ENCODE results near the gene CTTN. TPM values are rescaled to one million over a fixed set of nuclear protein-coding genes. Genes with fewer than 3 reads are reported as not detected.

The CTTN gene
- total and polyA plus RNA-seq, 2 of the 8 experiments (the other 6 are each of a cell fraction or from before 2014, with no cell fraction given): 84.6 to 216 TPM

DNA sequence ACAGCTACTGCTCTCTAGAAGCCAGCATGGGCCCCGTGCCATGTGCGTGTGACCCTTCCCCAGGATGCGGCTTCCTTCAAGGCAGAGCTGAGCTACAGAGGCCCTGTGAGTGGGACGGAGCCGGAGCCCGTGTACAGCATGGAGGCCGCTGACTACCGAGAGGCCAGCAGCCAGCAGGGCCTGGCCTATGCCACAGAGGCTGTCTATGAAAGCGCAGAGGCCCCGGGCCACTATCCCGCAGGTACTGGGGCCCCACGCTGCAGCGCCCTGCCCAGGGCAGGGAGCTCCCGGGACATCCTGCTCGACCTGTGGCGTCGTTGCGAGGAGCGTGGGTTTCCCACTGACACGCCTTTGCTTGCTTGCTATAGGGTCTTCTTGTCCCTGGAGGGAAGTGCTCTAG is 34.7 kb downstream of the CTTN start:
- Histone ChIP-seq H2BK5ac (ENCODE audit: low read depth, low read length) (no peak overlapping the region), H3K27ac (ENCODE audit: low read depth, low read length) (no peak overlapping the region), H2BK15ac (ENCODE audit: low read length) (no peak overlapping the region), H3K36me3 (ENCODE audit: control insufficient read depth in 2 of 4, insufficient read depth in 4 of 4, low read length in 3 of 4) (peaks cover 27 to 87% (median 77%) of the 10 kb centered on the region in 4 experiments), H2AFZ (ENCODE audit: low read length) (no peak overlapping the region), H2BK12ac (ENCODE audit: low read depth, low read length) (no peak overlapping the region), H2BK120ac (replicated peaks; ENCODE audit: low read depth, low read length) (no peak overlapping the region), H3K56ac (replicated peaks; ENCODE audit: insufficient read length, low read depth, low read length) (no peak overlapping the region), H3K18ac (ENCODE audit: extremely low read depth, low read length) (no peak overlapping the region), H3K27me3 (replicated peaks in 1 of 4; ENCODE audit: control insufficient read depth in 3 of 4, extremely low read depth in 1 of 4, insufficient read depth in 3 of 4, low read length in 3 of 4) (no peaks in the 10 kb centered on the region), H4K91ac (replicated peaks; ENCODE audit: insufficient read length, low read length) (no peak overlapping the region), H3K9ac (replicated peaks in 1 of 4; ENCODE audit: extremely low read depth in 1 of 4, low read depth in 3 of 4, low read length in 3 of 4) (no peak overlapping the region), H3K4me2 (ENCODE audit: insufficient read depth in 1 of 2, low read depth in 2 of 2, low read length in 2 of 2) (no peak overlapping the region), H3K4me3 (ENCODE audit: extremely low read depth in 1 of 4, insufficient read depth in 2 of 4, low read depth in 3 of 4, low read length in 4 of 4) (no peak overlapping the region), H3K79me2 (ENCODE audit: control insufficient read depth in 1 of 2, insufficient read depth in 2 of 2, low read length in 2 of 2) (no peaks in the 10 kb centered on the region), H3K23me2 (ENCODE audit: low read depth, low read length) (no peaks in the 10 kb centered on the region), H3K14ac (ENCODE audit: insufficient read length) (no peak overlapping the region), H3K23ac (ENCODE audit: insufficient read length) (no peak overlapping the region), H3K4me1 (replicated peaks in 1 of 4; ENCODE audit: control insufficient read depth in 3 of 4, insufficient read depth in 4 of 4, low read length in 3 of 4) (peaks cover 0 to 3% (median 0%) of the 10 kb centered on the region in 4 experiments; a peak in 1 of 7 replicates), H2BK20ac (ENCODE audit: low read length) (no peak overlapping the region), H3K9me3 (ENCODE audit: insufficient read depth in 2 of 2, low read depth in 1 of 2, low read length in 1 of 2) (no peaks in the 10 kb centered on the region), H4K5ac (ENCODE audit: insufficient read length, low read depth, low read length) (no peak overlapping the region), H3K79me1 (ENCODE audit: low read depth, low read length) (no peaks in the 10 kb centered on the region), H4K8ac (ENCODE audit: extremely low read depth, insufficient read depth, low read length) (no peak overlapping the region), H4K20me1 (replicated peaks in 1 of 2; ENCODE audit: control insufficient read depth in 1 of 2, insufficient read depth in 2 of 2, low read length in 2 of 2) (peaks cover 12 to 32% of the 10 kb centered on the region in 2 experiments), H3K4ac (replicated peaks; ENCODE audit: insufficient read length, low read depth, low read length) (no peak overlapping the region), H2AK5ac (ENCODE audit: low read depth, low read length) (no peak overlapping the region)
- ChIA-PET POLR2A (ENCODE audit: partially characterized antibody) (interaction anchor here (0.9 to 1.3 kb wide), 2 partner anchors 9 to 33 kb away, joined by 3 read pairs; no protein-coding TSS in a partner anchor), CTCF (ENCODE audit: partially characterized antibody) (interaction anchor here (0.7 kb wide), 1 partner anchor 48 kb away, joined by 3 read pairs; no protein-coding TSS in a partner anchor)
- WGBS, 2 experiments (ENCODE audit: extremely low coverage in 1 of 2, insufficient coverage in 1 of 2, insufficient read length in 1 of 2, insufficient replicate concordance in 2 of 2, low coverage in 1 of 2, low lambda C conversion rate in 2 of 2, missing lambda C conversion rate in 1 of 2): 94% methylated on average over 20 of the region's 20 CpGs; no CpG with 5 or more reads in 1 of the 2 experiments
- TF ChIP-seq PHF8 (conservative IDR thresholded peaks at IDR 0.05; ENCODE audit: low read depth, low read length) (no peak), YY1 (IDR thresholded peaks at IDR 0.05; ENCODE audit: low read depth, low read length) (no peak), SP1 (IDR thresholded peaks at IDR 0.05; ENCODE audit: low read depth, low read length) (no peak), SP2 (IDR thresholded peaks at IDR 0.05; ENCODE audit: low read length) (no peak), SRF (IDR thresholded peaks at IDR 0.05; ENCODE audit: low read depth, low read length) (no peak), JUN (IDR thresholded peaks at IDR 0.05; ENCODE audit: low read depth, low read length) (no peak), CBX5 (IDR thresholded peaks at IDR 0.05; ENCODE audit: low read depth, low read length) (no peak), SUZ12 (IDR thresholded peaks at IDR 0.05; ENCODE audit: low read length) (no peak), SIX5 (IDR thresholded peaks at IDR 0.05; ENCODE audit: low read depth, low read length) (no peak), RFX5 (IDR thresholded peaks at IDR 0.05; ENCODE audit: borderline replicate concordance, low read depth, low read length) (no peak), BACH1 (IDR thresholded peaks at IDR 0.05; ENCODE audit: low read length) (no peak)
- TF ChIP-seq, protein P1, sequence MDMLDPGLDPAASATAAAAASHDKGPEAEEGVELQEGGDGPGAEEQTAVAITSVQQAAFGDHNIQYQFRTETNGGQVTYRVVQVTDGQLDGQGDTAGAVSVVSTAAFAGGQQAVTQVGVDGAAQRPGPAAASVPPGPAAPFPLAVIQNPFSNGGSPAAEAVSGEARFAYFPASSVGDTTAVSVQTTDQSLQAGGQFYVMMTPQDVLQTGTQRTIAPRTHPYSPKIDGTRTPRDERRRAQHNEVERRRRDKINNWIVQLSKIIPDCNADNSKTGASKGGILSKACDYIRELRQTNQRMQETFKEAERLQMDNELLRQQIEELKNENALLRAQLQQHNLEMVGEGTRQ (IDR thresholded peaks at IDR 0.05; ENCODE audit: low read length): no peak
- FAIRE-seq (no peak), DNase-seq (ENCODE audit: low read depth in 1 of 2, low spot score in 2 of 2) (no peak)

Data from H1 (cell line).